Fibroblast of the aortic adventitia (primary cell): ENCODE results near the gene LYPLA2. TPM values are rescaled to one million over a fixed set of nuclear protein-coding genes. Genes with fewer than 3 reads are reported as not detected.

ENCODE experiments used
- DNase-seq: peaks from one replicate; pipeline ENCODE4 v3.0.0-alpha.2; 2010; ENCODE audit warnings: low read depth
- H3K4me3 ChIP-seq: 2 replicates; pipeline ENCODE4 v1.5.1; 2011; ENCODE audit warnings: low read depth, mild to moderate bottlenecking, control low read depth, low read length, moderate library complexity
- CTCF ChIP-seq: IDR thresholded peaks from 2 replicates; pipeline ENCODE4 v1.5.1; 2011; ENCODE audit warnings: mild to moderate bottlenecking, low read length, control low read depth, inconsistent platforms; ENCODE audit not compliant: insufficient read depth
- total RNA-seq: library from RNA; depleted of rRNA; stranded (reverse); fragments of >200 nt; gene quantifications from 2 replicates; pipeline ENCODE4 v1.2.3, GENCODE V29; 2012; ENCODE audit warnings: low replicate concordance

Gene LYPLA2
- total RNA-seq, 1 donor = 39.9 TPM

DNA sequence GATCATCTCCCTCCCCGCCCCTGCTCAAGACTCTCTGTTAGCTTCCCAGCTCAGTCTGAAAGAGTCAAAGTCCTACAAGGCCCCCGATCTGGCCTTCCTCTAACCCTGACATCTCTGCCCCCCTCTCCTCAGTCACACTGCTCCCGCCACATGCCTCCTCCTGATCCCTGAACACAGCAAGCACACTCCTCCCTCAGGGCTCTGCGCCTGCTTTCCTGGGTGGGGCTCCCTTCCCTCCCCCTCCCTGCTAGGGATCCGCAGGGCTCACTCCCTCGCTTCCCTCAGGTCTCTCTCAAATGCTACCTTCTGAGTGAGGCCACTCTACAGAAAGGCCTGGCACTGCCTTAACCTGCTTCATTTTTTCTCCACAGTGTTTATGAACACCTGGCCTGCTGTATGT, 15.3 kb downstream of the LYPLA2 start:
- no peak for TF ChIP-seq CTCF

DNA sequence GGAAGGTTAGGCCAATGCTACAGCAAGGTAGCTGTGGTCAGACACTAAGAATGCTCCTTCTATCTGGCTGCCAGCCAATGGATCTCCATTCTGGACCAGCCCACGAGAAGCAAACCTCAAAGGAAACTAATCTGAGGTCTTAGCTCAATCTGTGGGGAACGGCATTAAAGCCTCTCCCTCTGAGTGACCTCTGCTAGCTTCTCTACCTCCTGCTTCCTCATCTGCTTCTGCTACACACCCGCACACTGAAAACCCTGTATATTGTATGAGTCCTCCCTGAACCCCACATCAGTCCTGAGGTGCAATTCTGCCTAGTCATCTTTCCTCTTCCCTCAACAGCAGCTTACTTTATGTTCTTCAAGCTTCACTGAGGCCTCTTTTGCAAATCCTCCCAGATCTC, 16.5 kb downstream of the LYPLA2 start:
- H3K4me3 ChIP-seq = no peak overlapping the region
- DNase-seq = no peak
- TF ChIP-seq CTCF = no peak

More for the DNA sequence above, 15.3 kb downstream of the LYPLA2 start:
- no peak for DNase-seq
- no peak overlapping the region for H3K4me3 ChIP-seq

DNA sequence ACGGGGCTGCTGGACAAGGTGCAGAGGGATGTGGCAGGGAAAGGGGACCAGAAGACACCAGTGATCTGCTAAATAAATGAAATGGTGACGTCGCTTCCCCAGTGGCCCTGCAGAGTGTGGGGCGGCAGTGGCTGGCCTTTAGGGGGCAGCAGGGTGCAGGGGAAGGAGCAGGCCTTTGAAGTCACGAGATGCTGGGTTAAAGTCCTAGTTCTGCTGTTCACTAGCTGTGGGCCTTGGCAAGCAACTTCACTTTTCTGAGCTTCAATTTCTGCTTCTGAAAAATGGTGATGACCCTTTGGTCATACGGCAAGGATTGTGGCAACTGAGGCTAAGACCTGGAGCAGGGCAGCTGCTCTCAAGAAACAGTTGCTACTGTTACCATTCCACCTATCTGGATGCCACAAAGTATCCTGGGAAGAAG, 18.8 kb downstream of the LYPLA2 start:
- peak; percentile 50 for DNase-seq
- TF ChIP-seq CTCF = peak; percentile 74

DNA sequence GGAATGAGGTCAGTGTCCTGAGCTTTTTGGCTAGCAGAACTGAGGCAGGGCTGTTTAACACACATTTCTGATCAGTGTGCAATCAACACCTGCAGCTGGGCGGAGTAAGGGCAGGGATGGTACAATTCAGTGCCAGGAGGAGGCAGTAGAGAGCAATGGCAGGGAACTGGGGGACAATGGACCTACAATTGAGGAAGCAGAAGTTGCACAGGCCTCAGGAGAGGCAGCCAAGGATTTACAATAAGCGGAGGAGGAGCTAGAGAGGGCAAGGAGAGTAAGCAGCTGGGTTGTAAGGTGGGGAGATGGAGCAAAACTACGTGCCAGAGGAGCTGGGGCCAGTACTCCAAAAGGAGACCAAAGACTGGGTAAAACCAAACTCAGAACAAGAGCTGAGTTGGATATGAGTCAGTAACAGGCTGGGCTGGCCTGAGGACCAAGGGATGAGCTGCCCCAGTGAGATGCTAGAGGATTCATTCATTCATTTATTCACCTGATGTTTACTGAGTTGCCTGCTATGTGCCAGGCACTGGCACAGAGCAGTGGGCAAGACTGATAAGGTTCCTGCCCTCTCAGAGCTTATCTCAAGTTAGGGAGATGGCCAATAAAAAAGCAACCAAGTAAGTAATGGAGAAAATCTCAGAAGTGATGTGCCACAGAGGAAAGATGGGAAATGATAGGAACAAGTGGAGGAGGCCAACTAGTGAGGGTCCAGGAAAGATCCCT, 20.0 kb downstream of the LYPLA2 start:
- peak; percentile 67 for TF ChIP-seq CTCF
- DNase-seq = peak; percentile 17
- H3K4me3 ChIP-seq = no peak overlapping the region

More for the DNA sequence above, 18.8 kb downstream of the LYPLA2 start:
- H3K4me3 ChIP-seq = no peak overlapping the region

GRCh38 chr1:23814016-23814415, 23.1 kb downstream of the LYPLA2 start:
- no peak for DNase-seq
- no peak for TF ChIP-seq CTCF
- H3K4me3 ChIP-seq = no peak overlapping the region

DNA sequence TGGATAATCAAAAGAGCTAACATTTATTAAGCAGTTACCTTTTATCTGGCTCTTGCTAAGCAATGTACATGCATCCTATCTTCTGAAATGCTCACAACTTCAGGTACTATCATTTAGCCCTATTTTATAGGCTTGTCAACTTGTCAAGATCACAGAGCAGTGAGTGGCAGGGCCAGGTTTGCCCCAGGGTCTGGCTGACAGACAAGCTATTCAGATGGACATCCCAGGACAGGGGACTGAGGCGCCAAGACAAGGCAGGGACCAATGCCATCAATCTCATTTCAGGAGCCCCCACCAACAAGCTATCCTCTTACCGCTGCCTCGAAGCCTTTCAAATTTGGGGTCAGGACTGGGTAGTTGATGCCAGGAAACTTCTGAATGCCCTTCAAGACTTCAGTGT, 25.4 kb downstream of the LYPLA2 start:
- DNase-seq = no peak
- H3K4me3 ChIP-seq = no peak overlapping the region
- no peak for TF ChIP-seq CTCF

GRCh38 chr1:23816906-23817305, 26.0 kb downstream of the LYPLA2 start:
- H3K4me3 ChIP-seq = no peak overlapping the region
- no peak for DNase-seq
- TF ChIP-seq CTCF = no peak
